Stimulated activated CD4-positive, alpha-beta T cell treated with anti-CD3 and anti-CD28 coated beads, TNF-alpha, amount 100 ng/mL, for 24 hours (primary cell): ENCODE measurements around the gene MTG2.

Experiments used
- DNase-seq, 3 experiments: peaks; one replicate each; pipeline ENCODE4 v3.0.0-alpha.2; 2020; ENCODE audit warnings: low read depth in 3 of 3

Gene MTG2, protein sequence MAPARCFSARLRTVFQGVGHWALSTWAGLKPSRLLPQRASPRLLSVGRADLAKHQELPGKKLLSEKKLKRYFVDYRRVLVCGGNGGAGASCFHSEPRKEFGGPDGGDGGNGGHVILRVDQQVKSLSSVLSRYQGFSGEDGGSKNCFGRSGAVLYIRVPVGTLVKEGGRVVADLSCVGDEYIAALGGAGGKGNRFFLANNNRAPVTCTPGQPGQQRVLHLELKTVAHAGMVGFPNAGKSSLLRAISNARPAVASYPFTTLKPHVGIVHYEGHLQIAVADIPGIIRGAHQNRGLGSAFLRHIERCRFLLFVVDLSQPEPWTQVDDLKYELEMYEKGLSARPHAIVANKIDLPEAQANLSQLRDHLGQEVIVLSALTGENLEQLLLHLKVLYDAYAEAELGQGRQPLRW

GRCh38 chr20:62182469-62183425, at the start of gene MTG2:
Gene MTG2, plus strand, starts transcription at chr20:62183028. Its CDS starts 10,393 bp downstream, at chr20:62193421.
- DNase-seq = peak; percentile 85 to 94 (median 91)

DNA sequence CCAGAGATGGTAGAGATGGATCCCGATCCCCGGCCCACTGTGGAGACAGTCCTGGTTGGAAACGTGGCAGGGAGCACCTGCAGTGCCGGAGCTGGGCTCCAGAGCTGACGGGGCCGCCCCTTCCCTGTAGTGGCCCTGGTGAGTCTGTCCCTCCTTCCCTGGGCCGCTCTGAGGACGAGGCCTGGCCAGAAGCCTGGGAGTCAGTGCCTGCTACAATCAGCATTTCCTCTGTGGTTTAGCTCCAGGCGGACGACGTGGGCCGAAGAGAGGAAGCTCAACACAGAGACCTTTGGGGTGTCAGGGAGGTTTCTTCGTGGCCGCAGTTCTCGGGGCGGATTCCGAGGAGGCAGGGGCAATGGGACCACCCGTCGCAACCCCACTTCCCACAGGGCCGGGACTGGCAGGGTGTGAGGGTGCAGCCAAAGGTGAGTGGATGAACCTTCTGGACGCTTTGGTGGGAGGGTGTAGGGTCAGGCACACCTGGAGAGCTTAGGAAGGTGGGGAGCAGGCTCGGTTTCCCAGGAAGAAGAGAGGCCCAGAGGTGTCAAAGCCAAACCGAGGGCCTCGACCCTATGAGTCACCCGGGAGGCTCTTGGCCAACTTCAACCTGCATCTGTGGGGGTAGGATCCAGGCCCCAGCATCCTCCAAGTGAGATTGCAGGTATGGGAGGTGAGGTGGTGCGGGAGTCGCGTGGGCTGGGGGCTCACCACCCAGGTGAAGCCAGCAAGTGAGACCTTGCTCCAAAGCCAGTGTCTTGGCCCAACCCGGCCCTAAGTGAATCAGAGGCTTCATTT, 49.6 kb upstream of the MTG2 start:
- DNase-seq = no peak

GRCh38 chr20:62133864-62134263, 49.0 kb upstream of the MTG2 start:
- DNase-seq = no peak

- DNase-seq = no peak
Measured at GRCh38 chr20:62134735-62135231, 48.0 kb upstream of the MTG2 start.

DNA sequence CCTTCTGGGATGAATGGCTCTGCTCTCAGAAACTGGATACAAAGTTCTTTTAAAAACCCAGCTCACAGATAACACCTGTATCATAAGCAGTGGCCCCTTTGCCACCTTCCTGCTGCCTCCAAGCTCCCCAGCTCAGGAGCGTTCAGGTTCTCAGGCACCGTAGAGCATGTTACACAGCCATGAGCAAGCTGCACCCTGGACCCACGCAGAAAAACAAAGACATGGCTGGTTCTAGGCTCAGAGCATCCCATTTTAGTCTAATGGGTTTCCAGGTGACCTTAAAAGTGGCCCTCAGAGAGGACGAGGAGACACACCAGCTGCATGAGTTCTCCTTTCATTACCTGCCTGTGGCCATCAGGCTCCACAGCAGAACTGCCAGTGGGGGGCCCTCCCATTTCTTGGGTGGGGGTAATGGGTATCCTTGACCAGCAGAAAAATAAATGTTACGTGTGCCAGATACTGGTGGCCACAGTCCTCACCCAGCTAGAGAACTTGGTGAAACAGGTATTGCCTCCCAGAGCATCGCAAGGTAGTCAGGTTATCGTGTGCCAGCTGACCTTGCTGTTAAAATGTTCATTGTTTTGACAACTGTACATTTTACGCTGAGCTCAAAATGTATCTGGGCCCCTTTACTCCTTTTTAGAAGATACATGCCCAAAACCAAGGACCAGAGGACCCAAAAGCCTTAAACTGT, 47.1 kb upstream of the MTG2 start:
- no peak for DNase-seq

DNA sequence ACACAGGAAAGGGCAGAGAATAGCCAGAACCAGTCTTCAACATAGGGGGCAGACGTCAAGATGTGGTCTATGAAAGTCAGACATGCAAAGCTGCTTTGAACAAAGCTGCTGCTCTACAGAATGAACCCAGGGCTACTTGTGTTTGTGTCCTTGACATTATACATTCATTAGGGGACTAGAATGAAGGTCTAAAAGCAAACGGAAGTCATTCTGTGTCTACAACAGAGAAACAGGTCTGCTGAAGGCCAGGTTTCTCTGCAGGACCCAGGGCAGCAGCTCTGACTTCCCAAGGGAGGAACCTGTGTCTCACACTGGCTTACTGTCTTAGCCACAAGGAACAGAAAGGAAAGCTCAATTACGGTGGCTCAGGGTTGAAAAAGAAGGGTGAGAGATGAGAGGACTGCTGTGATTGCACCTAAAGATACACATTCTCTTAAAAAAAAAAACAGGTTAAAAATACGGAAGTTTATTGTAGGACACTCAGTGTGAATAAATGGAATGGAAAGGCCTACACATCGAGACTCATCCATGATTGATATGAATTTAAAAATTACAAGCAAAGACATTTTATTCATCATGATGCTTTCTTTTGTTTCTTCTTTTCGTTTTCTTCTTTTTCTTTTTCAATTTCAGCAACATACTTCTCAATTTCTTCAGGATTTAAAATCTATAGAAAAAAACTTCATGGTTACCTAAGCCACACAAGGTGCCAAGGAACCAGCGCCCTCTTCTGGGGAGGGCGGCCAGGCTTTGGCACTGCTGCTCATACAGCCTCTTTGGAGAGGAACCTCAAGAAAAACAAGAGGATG, 46.3 kb upstream of the MTG2 start:
- DNase-seq = peak in 1 of 3 experiments; percentile 51

GRCh38 chr20:62137092-62137384, 45.8 kb upstream of the MTG2 start:
- no peak for DNase-seq

GRCh38 chr20:62137478-62138203, 45.2 kb upstream of the MTG2 start:
- no peak for DNase-seq

DNA sequence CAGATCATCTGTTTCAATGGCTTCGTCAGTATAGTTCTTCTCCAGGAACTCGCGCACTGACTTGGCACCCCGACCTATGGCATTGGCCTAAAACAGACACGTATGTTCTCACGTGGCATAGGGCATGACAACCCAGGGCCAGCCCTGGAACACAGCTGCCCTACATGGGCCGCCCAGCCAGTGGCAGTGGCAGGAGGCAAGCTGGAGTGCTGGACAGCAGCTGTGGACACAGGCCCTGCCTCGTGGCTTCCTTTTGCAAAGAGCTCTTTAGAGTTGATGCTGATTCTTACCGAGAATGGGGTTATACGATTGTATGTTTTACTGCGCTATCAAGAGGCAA, 44.7 kb upstream of the MTG2 start:
- no peak for DNase-seq

DNA sequence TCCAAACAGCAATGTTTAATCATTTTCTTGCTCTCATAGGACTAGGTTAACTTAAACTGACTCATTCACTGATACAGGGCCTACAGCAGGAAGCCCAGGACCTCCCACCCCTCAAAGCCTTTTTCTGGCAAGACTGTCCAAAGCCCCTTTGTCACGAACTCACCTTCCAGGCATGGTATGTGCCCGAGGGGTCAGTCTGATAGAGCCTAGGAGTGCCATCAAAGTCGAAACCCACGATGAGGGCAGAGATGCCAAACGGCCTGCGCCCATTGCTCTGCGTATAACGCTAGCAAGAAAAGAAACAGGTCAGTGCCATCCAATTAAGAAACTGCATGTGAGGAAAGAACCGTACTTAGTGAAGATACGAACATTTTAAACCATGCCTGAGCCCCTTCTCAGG, 43.9 kb upstream of the MTG2 start:
- DNase-seq = no peak

DNA sequence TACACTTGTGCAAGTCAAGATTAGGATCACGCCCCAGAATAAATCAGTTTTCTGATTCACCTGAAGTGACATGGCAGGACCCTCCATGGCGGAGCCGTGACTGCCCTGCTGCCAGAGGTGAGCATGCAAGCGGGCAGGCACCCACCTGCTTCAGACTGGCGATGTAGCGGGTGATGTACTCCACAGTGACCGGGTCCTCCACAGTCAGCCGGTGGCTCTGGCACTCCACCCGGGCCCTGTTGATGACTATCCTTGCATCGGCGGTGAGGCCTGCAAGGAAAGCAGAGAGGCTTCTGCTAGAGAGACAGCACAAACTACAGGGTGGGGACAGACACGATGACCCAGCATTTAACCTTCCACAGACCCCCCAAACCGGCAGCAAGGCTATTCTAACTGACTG, 43.2 kb upstream of the MTG2 start:
- no peak for DNase-seq

DNA sequence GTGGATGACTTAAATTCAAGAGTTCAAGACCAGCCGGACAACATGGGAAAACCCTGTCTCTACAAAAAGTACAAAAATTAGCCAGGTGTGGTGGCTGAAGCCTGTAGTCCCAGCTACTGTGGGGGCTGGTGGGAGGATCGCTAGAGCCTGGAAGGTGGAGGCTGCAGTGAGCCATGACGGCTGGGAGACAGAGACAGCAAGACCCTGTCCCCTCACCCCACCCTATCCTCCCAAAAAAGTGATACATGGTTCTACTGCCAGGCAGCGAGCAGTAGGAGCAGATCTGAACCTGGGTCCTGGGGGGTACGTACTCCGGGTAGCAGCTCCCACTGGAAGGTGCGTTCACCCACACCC, 41.8 kb upstream of the MTG2 start:
- DNase-seq = no peak

- peak in 1 of 3 experiments; percentile 12 for DNase-seq
Measured at GRCh38 chr20:62141397-62142251, 41.2 kb upstream of the MTG2 start.

- peak in 1 of 3 experiments; percentile 11 for DNase-seq
Measured at GRCh38 chr20:62142252-62143080, 40.4 kb upstream of the MTG2 start.

DNA sequence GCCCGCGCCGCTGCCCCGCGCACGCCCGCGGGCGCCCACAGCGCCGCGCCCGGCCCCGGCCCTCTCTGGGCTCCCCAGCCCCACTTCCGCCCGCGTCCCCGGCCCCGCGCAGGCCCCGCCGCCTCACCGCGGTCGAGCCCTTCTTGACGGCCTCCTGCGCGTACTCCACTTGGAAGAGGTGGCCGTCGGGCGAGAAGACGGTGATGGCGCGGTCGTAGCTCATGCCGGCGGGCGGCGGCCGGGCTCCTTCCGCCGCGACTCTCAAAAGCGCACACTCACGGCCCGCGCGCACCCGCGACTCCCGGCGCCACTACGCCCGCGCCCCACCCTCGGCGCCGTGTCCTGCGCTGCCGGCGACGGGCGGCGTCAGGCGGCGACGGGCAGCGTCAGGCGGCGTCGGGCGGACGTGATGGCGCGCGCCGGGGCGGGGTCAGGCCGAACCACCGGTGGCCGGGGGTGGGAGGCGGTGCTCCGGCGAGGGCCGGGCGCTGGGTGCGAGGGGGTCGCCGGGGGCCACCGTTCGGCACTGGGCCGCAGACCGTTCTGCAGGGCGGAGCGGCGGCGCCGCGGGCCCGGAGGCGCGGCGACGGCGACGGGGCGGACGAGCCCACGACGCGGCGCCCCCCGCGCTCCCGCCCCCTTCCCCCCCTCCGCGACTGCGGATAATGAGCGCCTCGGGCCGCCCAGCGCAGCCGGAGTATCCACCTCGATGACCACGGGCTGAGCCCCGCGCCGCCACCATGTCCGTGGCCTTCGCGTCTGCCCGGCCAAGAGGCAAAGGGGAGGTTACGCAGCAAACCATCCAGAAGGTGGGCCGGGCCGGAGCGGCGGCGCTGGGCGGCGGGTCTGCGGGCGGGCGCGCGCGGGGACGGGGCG, 39.5 kb upstream of the MTG2 start, which contains the start of the genes PSMA7 and SS18L1:
TSS of gene PSMA7 (minus strand) at position 314 of the 876 bp plus-strand sequence. CDS start at position 223, 91 bp downstream.
TSS of gene SS18L1 (plus strand) at position 689 of the 876 bp plus-strand sequence. CDS start at position 741, 52 bp downstream.
- DNase-seq = peak; percentile 58 to 82 (median 76)

DNA sequence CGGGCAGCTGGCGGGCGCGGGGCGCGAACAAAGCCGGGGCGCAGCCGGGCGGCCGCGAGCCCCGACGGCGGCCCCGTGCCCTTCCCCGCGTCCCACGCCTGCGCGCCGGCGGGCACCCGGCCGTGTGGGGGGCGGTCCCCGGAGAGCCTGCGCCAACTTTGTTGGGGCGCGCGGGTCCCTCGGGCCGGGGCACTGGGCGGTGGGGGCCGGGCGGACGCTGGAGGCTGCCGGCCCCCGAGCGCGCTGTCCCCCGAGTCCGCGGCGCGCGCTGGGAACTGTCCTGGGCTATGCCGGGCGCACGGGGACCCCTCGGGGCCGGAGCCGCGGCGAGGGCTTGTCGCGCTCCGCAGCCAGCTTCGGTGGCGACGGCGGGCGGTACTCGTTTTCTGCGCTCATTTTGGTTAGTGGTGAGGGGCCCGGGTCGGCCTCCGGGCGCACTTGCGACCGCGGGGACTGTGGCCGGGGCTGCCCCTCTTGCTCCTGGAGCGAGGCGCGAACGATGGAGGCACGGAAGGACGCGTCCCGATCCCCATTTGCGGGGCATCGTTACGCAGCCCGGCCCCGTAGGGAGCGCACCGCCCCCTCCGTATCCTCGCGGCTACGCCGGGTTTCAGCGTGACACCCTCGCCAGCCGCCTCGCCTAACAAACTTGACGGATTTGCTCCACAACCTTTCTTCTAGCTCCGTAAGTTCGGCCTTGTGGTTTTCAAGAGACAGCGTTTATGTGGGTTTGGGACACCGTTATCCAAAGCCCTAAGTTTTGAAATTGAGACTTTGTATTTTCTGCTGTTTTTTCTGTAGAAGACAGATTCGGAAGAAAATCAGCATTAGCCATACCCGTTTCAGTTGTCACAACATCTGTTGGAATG, 38.6 kb upstream of the MTG2 start:
- DNase-seq = peak in 2 of 3 experiments; percentile 50 to 65
